HEK293T (cell line): ENCODE measurements around the gene COX6B2.

Source experiments
- BHLHE40 ChIP-seq: fragments of 450-650 bp; IDR thresholded peaks from 2 replicates; pipeline ENCODE4 v1.6.1; 2016; ENCODE audit warnings: mild to moderate bottlenecking, moderate library complexity, borderline replicate concordance
- ELF4 ChIP-seq: fragments of 450-650 bp; IDR thresholded peaks from 2 replicates; pipeline ENCODE4 v1.6.1; 2017; ENCODE audit warnings: antibody characterized with exemption
- FOXA1 ChIP-seq: fragments of 450-650 bp; IDR thresholded peaks from 2 replicates; pipeline ENCODE4 v1.6.1; 2016; ENCODE audit warnings: mild to moderate bottlenecking
- FOXK2 ChIP-seq: fragments of 450-650 bp; IDR thresholded peaks from 2 replicates; pipeline ENCODE4 v1.6.1; 2016; ENCODE audit warnings: mild to moderate bottlenecking
- HDGF ChIP-seq: fragments of 450-650 bp; IDR thresholded peaks from 2 replicates; pipeline ENCODE4 v1.6.1; 2017; ENCODE audit warnings: antibody characterized with exemption, borderline replicate concordance
- L3MBTL2 ChIP-seq: fragments of 450-650 bp; conservative IDR thresholded peaks from 2 replicates; pipeline ENCODE4 v1.6.1; 2016; ENCODE audit warnings: mild to moderate bottlenecking
- LEF1 ChIP-seq: fragments of 450-650 bp; IDR thresholded peaks from 2 replicates; pipeline ENCODE4 v1.6.1; 2017; ENCODE audit warnings: mild to moderate bottlenecking, borderline replicate concordance
- NFRKB ChIP-seq: fragments of 450-650 bp; IDR thresholded peaks from 2 replicates; pipeline ENCODE4 v1.6.1; 2016; ENCODE audit warnings: mild to moderate bottlenecking, moderate library complexity
- SP1 ChIP-seq: fragments of 450-650 bp; IDR thresholded peaks from 2 replicates; pipeline ENCODE4 v1.6.1; 2017
- SUZ12 ChIP-seq: fragments of 450-650 bp; IDR thresholded peaks from 2 replicates; pipeline ENCODE4 v1.6.1; 2016; ENCODE audit warnings: mild to moderate bottlenecking

DNA sequence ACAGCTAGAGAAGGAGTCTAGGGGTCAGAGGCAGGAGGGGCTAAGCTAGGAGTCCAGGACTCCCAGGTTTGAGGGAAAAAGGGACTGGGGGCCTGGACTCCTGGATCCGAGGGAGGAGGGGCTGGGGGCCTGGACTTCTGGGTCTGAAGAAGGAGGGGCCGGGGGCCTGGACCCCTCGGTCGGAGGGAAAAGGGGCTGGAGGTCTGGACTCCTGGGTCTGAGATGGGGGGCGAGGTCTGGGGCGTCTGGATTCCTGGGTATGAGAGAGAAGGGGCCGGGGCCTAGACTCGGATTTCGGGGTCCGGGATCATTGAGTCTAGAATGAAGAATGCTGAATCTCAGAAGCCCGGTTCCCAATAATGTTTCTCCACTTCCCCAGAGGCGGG is 52.2 kb downstream of the COX6B2 start:
- TF ChIP-seq ELF4: no peak
- no peak for TF ChIP-seq HDGF
- no peak for TF ChIP-seq FOXK2
- TF ChIP-seq SP1: no peak
- no peak for TF ChIP-seq L3MBTL2
- TF ChIP-seq FOXA1: no peak
- no peak for TF ChIP-seq SUZ12
- no peak for TF ChIP-seq BHLHE40
- TF ChIP-seq LEF1: no peak
- TF ChIP-seq NFRKB: no peak
